Activated T-cell treated with anti-CD3 and anti-CD28 coated beads, Interleukin-2, amount 50 U/mL, for 48 hours (primary cell): ENCODE results near the gene HRH1.

Experiments used
- DNase-seq, 2 experiments: peaks; one replicate each; pipeline ENCODE4 v3.0.0-alpha.2; 2020

The HRH1 gene

DNA sequence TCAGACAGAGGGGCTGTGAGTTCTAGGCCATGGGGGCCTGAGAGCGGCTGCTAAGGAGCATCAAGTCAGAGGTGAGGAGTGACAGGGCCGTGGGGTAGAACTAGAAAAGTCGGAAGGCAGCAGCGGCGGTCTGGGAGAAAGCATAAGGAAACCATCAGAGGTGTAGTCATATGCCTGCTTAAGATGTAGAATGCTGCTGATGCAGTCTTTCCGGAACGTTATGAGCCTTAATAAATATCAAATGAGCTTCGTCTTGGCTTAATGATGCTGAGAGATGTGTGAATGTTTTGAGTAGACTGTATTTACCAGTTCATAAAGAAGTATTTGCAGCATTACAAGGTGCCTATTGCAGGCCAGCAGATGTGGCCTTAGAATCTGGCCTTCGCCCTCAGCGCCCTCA lies 133.1 kb downstream of the HRH1 start:
- no peak for DNase-seq

- no peak for DNase-seq
These were observed 133.8 kb downstream of the HRH1 start for GRCh38 chr3:11288021-11288491.

- no peak for DNase-seq
These were observed 134.7 kb downstream of the HRH1 start for GRCh38 chr3:11288786-11289637.

DNA sequence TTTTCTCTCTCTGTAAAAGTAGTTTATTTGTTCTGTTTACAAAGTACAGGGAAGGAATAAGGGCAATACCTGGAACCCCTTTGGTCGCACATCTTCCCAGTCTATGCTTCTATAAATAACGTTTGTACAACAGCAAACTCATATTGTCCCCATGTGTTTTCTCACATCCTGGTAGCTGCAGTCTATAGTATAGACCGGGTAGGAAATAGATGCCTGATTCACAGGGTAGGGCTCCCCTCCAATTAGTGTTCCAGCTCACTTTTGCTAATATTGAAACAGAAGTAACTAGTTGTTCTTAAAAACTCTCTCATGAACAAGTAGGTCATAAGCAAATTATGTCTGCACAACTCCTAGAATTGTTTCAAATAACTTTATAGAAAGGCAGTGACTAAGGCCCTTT lies 135.6 kb downstream of the HRH1 start:
- no peak for DNase-seq

DNA sequence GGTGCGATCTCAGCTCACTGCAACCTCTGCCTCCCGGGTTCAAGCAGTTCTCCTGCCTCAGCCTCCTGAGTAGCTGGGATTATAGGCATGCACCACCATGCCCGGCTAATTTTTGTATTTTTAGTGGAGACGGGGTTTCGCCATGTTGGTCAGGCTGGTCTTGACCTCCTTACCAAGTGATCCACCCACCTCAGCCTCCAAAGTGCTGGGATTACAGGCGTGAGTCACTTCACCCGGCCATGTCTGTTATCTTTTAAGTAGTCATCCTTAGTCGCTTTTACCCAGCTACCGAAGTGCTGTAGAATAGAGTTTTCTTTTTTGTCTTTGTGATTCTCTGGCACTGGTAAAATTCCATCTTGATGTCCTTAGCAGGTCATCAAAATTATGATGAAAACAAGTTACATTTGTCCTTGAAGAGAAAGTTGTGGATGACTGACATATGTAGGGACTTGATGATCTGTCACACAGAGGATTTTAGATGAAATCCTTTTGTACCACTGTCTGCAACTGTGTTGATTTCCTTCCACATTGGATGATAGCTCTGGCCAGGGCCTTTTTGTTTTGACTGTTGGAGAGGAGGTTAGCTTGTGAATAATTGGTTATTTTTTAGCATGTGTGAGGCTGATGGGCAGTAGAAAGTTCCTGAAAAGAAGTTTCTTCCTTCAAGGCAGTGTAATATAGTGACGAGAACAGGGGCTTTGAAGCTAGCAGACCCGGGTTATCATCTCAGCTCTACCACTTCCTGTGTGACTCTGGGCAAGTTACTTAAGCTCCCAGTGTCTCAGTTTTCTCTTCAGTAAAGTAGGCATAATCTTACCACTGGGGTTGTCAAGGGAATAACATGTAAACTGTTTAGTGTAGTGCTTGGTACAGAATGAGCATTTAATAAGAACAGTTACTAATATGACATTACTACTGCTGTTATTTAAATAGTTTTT lies 136.7 kb downstream of the HRH1 start:
- DNase-seq: peak; percentile 30 to 35

GRCh38 chr3:11291808-11292207 lies 137.5 kb downstream of the HRH1 start:
- no peak for DNase-seq

GRCh38 chr3:11297126-11297525 lies 142.8 kb downstream of the HRH1 start:
- no peak for DNase-seq

DNA sequence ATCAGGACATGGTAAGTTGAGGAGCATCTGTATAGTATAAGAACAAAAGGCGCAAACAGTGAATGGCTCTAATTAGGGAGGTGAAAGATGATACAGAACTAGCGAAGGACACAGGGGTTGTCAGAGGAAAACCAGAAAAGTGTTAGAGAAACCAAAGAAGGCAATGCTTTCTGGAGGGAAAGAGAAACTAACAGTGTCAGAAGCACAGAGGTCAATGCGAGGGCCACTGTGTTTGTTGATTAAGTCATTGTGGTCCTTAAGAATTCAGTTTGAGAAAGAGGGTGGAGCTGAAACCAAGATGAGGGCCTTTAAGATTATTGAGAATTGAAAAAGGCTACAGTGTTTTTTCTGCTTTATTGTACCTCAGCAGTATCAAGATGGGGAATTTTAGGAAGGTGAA lies 146.7 kb downstream of the HRH1 start:
- DNase-seq: no peak

GRCh38 chr3:11302444-11302843 lies 148.2 kb downstream of the HRH1 start:
- no peak for DNase-seq

- DNase-seq: no peak
These were observed 149.9 kb downstream of the HRH1 start for GRCh38 chr3:11304175-11304574.

- no peak for DNase-seq
These were observed 151.2 kb downstream of the HRH1 start for GRCh38 chr3:11305509-11305908.

GRCh38 chr3:11306817-11307589 lies 152.7 kb downstream of the HRH1 start:
- peak; percentile 48 to 53 for DNase-seq

DNA sequence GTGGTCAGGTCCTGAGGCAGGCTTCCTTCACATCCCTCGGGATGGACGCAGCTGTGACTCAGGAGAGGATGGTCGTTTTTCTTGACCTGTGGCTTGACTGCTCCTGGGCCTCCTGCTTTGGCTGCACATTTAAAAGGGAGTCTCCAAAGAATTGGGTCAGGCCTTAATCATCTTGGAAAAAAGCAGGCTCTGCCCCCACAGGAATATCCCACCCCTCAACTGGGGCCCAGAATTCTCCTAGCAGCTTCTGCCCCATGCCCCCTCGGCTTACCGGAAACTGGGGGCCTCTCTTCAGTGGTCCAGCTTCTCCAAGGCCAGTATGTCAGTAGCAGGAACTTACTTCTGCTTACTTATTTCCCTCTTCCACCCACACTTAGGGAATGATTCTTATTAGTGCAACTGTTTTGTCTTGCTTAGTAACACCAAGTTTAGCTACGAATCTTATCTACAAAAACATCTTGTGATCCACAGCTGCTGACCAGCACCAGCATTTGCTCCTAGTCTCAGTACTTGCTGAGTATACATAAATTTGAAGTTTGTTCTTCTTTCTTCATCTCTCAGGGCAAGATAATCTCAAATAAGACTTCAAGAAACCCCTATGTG lies 153.6 kb downstream of the HRH1 start:
- no peak for DNase-seq

- DNase-seq: no peak
These were observed 156.0 kb downstream of the HRH1 start for GRCh38 chr3:11310258-11310657.

DNA sequence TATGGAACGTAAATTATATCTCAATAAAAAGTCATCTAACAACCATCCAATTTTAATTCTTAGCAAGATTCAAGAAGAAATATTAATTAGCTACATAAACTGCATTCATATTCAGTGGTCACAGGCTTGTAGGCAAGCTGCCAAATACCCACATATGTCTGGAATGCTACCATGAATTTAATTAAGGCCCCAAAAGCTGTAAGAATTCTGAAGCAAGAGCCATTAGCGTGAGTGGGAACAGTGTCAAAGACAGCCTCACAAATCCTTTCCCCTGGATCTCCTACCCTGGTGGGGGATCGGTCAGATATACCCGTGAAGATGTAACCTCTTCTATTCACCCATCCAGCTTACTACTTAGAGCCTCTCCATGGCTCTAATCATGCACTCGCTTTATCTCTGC lies 157.9 kb downstream of the HRH1 start:
- no peak for DNase-seq
